Activated CD4-positive, alpha-beta T cell treated with anti-CD3 and anti-CD28 coated beads, Interleukin-2, amount 50 U/mL, for 1 hour (primary cell): ENCODE data around the gene CRB1.

Experiments used
- DNase-seq: peaks from one replicate; pipeline ENCODE4 v3.0.0-alpha.2; 2020

CRB1 gene

DNA sequence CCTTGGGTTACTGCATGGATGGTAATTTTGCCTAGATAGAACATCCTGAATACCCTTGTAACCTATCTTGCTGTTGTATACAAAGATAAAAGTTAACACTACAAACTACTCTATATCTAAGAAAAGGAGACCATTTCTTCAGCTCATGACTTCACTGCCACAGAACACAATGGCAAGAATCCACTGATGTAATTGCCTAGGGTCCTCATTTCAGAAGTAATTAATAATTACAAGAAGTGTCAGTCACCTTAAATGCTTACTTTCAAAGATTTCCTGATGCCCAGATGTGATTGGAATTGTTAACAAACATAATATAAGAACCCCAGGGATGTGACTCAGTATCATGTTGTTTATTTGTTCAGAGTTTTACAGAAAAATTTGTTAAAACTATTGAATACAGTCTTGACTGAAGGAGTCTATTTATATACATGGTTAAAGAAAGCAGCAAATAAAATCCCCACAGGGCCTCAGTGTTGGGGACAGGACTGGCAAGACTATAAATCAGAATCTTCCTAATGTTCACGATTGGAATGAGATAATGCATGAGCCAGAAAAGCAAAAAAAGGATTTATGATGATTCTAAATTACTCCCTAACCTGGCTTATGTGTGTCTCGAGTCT, 83.9 kb downstream of the CRB1 start:
- DNase-seq = no peak

DNA sequence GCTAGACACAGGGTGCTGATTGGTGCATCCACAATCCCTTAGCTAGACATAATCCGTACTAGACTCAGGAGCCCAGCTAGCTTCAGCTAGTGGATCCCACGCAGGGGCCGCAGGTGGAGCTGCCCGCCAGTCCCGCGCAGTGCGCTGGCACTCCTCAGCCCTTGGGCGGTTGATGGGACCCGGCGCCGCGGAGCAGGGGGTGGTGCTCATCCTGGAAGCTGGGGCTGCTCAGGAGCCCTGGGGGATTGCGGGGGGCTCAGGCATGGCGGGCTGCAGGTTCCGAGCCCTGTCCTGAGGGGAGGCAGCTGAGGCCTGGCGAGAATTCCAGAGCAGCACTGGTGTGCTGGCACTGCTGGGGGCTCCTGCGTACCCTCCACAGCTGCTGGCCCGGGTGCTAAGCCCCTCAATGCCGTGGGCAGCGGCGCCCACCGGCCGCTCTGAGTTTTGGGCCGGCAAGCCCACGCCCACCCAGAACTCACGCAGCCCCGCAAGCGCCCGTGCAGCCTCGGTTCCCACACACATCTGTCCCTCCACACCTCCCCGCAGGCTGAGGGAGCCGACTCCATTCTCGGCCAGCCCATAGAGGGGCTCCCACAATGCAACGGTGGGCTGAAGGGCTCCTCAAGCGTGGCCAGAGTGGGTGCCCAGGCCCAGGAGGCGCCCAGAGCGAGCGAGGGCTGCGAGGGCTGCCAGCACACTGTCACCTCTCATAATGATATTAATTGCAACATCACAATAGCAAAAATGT, 87.4 kb downstream of the CRB1 start:
- DNase-seq = no peak

DNA sequence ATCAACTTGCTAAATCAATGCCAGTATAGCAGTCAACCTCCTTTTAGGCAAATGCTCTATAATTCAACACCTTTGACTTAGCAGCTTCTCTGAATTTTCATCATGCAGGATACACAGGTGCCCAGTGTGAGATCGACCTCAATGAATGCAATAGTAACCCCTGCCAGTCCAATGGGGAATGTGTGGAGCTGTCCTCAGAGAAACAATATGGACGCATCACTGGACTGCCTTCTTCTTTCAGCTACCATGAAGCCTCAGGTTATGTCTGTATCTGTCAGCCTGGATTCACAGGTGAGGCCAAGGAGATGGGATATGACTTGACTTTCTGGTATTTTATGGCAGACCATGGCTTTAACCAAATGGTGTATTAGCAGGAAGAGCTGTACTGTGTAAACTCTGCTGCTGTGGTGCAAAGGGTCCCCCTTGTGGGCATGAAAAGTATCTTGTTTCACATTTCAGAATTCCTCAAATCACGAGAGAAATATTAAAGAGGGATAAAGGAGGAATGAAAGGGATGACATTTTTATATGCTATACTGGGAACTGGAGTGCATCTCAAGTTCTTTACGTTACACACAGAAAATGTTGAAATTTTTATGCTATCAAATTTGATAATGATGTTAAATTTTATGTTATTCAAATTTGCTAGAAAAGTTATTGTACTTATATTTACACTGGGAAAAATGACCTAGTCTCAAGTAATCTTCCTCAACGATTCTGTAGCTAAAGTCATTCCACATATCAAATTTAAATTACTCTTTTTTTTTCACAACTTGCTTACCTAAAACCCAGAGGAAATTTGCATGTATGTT, 88.9 kb downstream of the CRB1 start:
- DNase-seq = no peak

DNA sequence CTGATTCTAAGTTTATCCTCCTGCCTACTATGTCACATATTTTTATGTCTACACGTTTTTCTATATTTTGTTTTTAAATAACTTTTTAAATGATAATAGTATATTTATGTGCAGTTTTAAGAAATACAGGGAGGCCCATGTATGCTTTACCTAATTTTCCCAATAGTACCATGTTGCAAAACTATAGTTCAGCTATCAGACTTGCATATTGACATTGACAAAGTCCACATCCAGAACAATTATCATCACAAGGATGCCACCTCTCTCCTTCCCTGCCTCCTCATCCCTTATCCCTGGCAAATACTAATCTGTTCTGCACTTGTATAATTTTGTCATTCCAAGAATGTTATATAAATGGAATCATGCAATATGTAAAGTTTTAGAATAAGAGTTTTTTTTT, 90.9 kb downstream of the CRB1 start:
- DNase-seq = no peak

DNA sequence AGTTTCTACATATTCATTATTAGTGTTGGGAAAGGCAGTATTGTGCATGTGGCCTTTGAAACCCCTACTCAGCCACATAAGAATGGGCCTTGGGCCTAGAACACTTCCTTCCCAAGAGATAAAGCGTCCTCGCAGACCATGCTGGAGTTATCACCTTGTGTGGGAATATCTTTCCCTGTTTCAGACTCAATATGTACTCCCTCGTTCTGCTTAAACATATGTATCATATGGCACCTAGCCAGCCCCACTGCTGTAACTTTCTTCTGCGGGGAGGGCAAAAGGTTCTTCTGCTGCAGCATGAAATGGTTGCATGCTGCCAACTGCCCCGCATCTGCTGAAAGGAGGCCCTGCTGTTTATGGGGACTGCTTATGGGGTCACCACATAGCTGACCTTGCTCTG, 92.0 kb downstream of the CRB1 start:
- DNase-seq = no peak

DNA sequence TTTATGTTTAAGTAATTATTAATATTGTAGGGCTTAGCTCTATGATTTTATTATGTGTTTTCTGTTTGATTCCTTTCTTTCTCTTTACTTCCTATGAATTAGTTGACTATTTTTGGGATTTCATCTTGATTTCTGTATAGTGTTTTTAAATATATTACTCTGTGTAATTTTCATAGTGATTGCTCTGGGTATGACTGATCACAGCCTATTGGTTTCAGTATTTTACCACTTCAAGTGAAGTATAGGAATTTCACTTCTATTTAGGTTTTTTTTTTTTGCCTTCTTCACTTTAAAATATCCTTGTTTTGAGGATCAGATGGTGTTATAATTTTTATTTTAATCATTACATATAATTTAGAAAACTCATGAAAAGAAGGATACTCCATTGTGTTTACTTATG, 94.8 kb downstream of the CRB1 start:
- no peak for DNase-seq

DNA sequence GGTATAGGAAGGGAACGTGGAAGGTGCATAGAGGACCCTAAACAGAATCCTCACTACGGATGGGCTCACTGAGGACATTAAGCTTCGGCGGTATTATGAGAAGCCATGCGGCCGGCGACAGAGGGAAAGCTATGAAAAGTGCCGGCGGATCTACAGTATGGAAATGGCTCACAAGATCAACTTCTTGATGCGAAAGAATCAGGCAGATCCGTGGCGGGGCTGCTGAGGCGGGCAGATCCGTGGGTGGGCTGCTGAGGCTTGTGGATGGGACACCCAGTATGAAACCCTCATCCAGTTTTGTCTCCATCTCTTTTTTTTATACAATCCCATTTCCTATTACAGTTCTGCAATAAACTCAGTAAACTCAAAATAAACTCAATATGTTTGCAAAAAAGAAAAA, 95.8 kb downstream of the CRB1 start:
- DNase-seq = no peak

DNA sequence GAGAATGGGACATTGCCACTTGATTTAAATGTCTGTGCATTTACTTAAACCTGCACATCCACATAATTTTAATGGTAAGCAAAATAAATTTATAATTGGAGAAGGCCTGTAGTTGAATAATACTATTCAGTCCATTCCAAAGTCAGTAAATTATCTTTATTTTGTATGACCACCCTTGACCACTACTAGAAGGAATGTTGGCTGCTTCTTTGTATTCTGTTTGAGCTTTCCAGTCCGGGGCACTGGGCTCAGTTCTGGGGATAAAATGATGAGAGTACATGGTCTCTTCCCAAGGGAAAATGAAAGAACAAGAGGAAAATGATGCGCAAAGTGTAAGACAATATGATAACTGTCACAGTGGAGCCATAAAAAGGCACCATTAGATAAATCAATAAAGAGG, 98.9 kb downstream of the CRB1 start:
- DNase-seq = no peak

DNA sequence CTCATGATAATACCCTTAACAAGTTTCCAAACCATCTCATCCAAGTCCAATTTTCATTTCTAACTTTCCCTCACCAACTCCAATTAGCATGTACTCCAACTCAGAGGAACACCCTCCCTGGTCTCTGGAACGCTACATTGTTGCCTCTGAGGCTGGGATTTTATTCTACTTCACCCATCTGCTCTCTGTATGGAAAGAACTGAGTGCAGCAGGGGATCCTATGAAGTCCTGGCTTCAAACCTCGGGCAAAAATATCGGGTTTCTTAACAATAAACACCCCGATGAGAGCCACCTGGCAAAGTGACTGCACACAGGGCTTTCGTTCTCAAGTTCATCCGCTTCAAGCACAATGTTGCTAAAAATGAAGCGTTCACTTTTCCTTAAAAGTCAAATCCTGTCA, 99.6 kb downstream of the CRB1 start:
- no peak for DNase-seq

DNA sequence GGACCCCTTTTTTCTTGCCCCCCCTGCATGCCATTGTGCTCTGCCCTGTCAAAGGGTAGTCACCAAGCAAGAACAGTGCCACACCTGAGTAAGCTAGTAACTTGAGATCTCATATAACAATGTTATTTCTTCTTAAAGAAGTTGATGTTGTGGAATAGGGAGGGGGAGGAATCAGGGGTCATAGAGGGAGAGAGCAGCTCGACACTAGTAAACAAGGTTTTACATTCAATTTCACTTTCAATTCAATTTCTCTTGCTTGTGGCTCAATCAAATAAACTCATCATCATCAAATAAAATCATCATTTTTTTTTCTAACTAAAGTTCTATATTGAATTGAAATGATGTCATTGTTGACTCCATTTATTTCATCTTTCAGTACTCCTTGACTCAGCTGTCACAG, 106.4 kb downstream of the CRB1 start:
- DNase-seq = no peak

DNA sequence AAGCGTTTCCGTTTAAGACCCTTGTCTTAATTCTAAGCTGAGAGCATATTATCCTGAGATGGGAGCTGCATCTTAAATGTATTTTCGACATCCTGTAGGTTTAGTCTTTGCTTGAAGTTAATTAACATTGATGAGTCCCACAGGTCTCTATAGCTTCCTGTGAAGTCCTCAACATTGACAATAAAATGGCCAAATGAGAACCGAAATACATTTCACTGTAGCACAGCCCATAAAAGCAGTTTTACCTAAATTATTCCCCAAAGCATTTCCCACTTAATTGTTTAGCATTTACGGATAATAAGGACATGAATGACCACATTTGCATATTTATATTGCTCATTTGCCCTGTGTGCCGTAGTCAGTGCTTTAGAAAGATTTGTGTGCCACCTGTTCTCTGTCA, 116.4 kb downstream of the CRB1 start:
- no peak for DNase-seq

DNA sequence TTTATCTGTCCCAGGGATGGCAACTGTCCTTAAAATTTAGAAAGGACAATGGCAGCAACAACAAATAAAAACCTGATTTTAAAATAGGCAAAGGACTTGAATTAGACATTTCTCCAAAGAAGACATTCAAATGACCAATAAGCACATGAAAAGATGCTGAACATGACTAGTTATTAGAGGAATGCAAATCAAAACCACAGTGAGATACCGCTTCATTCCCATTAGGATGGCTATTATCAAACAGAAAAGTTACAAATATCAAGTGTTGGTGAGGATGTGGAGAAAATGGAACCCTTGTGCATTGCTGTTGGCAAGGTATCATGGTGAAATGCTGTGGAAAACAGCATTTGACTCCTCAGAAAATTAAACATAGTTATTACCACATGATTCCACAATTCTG, 120.7 kb downstream of the CRB1 start:
- DNase-seq = no peak

DNA sequence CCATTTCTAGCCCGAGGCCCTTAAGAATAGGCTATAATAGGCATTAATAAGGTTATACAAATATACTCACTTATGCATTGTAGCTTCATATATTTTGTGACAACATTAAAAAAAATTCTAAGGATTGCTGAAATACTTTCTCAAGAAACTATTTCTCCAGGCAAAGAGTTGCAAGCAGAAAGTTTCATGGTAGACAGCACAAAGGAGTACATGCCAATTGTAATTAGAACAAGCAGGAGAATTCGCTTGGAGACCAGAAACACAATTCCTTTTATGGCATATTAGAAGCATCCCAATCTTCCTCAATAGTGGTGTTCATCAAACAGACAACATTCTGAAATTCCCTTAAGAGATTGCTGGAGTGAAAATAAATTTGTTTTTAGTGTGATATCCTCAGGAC, 122.8 kb downstream of the CRB1 start:
- no peak for DNase-seq

DNA sequence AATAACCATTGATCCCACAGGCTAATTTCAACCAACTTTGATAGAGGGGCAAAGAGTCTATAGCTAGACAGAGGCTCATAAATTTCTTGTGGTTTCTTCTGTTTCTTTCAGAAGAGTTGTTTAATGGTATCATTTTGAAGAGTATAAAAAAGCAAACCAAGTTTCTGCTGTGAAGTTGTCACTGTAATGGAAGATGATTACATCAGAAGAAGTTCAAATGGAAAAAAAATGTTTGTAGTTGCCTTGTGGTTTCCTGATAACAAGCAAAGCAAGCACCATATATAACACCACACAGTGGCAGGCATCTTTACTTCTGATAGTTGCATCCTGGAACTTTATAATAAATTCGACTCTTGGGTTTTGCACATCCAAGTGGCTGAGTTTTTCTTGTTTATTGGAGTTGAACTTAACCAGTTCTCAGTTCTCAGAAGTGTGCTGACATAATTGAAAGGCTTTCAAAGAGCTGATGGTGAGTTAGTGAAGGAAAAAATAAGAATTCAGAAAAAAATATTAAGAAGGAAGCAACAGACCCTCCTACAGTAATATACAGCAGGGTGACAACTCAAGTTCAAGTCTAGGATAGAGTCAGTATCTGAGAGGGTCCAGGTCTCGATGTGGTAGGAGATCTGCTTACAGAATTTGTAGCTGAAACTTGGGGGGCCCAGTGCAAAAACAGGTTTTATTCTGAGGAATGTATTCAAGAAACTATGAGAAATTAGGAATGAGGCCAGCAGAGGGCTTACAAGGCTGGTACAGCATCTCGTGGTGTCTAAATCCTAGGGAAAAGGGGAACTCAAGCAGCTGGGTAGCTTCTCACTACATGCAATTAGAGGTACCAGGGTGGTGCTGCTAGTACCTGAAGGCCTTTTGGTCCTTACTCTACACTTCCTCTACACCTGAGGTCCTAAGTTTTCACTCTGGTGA, 123.5 kb downstream of the CRB1 start:
- DNase-seq = no peak

DNA sequence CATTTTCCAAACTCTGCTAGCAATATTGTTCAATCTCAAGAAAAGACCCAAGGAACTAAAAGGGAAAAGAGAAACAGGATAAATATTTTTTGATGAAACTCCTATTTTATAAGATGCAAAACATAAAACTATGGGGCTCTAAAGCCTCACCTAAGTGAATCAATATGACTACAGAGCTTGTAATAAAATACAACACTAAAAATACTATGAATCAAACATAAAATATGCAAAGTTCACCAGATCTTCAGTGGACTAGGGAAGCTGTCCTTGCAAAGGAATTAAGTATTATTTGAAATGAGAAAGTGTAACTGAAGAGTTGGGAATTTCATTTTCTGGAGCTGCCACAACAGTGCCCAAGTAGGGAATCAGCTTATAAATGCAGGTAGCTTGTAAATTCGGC, 124.5 kb downstream of the CRB1 start:
- DNase-seq = no peak

DNA sequence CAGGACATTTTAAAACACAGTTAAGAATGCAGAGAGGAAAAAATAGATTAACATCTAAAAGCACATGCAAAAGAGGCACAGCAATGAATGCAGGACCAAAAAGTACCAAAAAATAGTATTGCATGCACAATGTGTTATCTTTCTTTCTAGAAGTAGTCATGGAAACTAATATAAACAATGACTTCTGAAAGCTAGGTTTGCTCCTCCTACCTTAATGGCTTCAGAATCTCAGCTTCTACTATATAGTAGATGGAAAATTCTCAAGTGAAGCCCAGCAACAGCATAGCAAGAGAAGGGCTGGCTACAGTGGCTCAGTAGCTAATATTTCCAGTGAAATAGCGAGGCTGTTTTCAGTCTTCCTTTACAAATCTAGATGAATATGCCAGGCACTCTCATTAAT, 125.1 kb downstream of the CRB1 start:
- no peak for DNase-seq

DNA sequence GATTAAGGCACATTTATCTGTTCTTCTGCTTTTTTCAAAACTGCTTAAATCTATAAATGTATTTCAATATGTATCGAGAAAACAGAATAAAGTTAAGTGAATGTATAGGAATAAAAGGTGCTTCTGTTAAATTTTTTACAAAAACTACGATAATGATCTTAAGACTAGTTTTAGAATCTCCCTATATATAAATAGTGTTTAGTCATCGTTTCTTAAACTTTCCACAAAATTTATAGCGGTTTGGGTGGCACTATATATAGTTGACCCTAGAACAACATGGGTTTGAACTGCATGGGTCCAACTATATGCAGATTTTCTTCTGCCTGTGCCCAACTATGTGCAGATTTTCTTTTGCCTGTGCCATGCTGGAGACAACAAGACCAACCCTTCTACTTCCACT, 125.7 kb downstream of the CRB1 start:
- no peak for DNase-seq

DNA sequence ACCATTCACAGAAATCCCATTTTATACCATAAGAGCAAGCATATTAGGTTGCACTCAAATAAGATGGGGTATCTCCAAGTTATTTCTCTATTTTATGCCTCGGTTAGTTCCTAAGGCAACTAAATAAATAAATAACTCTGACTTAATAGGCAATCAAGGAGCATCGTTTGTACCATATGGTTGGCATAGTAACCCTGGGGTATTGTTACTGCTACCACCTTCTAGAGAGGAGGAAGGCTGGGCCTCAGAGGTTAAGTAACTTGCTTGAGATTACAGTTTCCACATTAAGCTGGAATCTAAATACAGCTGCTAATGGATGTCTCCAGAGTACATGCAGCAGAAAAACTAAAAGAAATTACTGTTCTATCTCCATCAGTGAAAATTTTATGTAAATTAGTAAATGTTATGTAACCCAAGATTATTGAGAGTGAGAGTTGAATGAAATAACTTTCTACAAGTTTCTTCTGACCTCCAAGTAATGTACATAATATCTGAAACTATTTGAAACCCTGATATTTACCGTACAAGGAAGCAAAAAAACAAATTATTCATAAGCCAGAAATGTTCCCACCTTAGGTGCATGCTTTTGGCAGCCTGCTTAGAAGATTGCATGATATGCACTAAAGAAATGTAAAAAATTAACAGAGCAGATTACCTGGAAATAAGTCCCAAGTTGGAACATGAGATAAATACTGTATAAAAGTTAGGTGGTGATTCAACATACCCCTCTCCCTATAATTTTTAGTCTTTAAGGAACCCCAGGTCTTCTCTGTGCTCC, 127.0 kb downstream of the CRB1 start:
- DNase-seq = no peak

DNA sequence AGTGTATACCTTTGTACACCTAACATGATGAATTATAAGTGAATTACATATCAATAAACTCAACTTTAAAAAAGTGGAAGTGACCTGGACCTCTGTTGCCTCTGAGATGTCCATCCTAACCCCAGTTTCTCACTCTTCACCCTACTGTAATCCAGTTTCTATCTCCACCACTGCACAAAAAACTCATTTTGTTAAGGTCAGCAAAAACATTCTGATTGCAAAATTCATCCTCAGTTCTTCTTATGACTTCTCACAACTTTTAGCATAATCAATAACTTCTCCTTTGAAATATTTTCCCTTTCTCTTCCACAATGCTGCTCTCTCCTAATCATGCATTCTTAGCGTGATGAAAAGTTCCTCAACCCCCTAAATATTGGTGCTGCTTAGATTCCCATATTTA, 129.8 kb downstream of the CRB1 start:
- DNase-seq = no peak

DNA sequence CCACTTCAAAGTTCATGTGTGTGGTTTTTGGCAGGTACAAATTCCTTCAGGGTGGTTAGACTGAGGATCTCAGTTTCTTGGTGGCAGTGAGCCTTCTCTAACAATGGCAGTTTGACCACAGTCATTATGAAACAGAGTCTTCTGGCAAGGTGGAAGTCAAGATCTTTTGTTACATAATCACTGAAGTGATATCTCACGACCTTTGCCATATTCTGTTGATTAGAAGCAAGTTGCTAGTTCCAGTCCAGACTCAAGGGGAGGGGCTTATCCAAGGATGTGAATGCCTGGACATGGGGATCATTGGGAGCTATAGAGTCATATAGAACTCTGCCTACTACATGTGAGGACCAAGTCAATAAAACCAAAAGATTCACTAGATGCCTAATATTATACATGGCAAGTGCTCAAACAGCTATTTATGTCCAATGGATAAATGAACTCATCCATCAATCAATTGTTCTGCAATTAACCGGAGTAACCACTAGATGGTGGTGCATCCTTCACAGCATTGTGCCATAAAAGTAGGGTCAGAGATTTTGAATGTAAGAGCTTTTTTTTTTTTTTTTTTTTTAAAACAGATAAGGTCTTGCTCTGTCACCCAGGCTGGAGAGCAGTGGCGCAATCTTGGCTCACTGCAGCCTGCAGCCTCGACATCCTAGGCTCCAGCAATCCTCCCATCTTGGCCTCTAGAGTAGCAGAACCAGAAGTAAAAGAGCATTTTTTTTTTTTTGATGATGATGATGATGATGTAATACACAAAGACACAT, 131.9 kb downstream of the CRB1 start:
- no peak for DNase-seq

DNA sequence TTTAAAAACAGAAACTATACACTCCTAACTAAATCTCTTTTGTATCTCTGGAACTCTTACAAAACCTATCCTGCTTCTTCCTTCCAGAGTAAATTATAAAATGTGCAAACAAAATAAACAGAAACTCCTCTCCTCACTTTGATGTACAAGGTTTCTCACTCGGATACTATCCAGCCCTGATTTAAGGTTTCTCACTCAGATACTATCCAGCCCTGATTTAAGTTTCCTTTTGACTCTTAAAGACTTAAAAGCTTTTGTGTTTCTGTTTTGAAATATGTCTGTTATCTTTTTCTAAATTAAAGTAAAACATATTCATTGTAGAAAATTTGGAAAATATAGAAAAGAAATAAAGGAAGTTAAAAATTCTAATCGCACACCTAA, 132.5 kb downstream of the CRB1 start:
- no peak for DNase-seq

DNA sequence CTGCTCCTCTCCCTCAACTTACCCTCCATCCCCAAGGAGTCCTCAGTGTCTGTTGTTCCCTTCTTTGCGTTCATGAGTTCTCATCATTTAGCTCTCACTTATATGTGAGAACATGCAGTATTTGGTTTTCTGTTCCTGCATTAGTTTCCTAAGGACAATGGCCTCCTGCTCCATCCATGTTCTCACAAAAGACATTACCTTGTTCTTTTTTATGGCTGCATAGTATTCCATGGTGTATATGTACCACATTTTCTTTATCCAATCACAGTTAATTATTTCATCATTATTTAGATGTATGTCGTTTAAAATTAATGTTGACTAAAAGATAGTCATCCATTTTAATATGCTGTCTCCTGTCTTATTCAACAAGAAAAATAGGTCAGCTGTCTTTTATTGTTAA, 134.1 kb downstream of the CRB1 start:
- DNase-seq = no peak
